Ovary (tissue), 3 donors: ENCODE data around the gene PGAM5.

ENCODE experiments used
- CTCF ChIP-seq, 3 donors: fragments of 450-650 bp in 2 of 3; fragments of 200-600 bp in 1 of 3; IDR thresholded peaks; one replicate each; pipeline versions ENCODE4 v1.5.1 to v1.8.0; 2016 to 2022; ENCODE audit warnings: antibody characterized with exemption in 3 of 3, mild to moderate bottlenecking in 1 of 3
- EP300 ChIP-seq: sonication (generic); formaldehyde crosslinking; IDR thresholded peaks from one replicate; pipeline ENCODE4 v1.6.1; 2017; ENCODE audit warnings: antibody characterized with exemption
- POLR2A ChIP-seq: fragments of 450-650 bp; IDR thresholded peaks from one replicate; pipeline ENCODE4 v1.6.1; 2017; ENCODE audit warnings: antibody characterized with exemption, mild to moderate bottlenecking, moderate library complexity
- donor health status: DM: no; HTN: no; CAD: no.

DNA sequence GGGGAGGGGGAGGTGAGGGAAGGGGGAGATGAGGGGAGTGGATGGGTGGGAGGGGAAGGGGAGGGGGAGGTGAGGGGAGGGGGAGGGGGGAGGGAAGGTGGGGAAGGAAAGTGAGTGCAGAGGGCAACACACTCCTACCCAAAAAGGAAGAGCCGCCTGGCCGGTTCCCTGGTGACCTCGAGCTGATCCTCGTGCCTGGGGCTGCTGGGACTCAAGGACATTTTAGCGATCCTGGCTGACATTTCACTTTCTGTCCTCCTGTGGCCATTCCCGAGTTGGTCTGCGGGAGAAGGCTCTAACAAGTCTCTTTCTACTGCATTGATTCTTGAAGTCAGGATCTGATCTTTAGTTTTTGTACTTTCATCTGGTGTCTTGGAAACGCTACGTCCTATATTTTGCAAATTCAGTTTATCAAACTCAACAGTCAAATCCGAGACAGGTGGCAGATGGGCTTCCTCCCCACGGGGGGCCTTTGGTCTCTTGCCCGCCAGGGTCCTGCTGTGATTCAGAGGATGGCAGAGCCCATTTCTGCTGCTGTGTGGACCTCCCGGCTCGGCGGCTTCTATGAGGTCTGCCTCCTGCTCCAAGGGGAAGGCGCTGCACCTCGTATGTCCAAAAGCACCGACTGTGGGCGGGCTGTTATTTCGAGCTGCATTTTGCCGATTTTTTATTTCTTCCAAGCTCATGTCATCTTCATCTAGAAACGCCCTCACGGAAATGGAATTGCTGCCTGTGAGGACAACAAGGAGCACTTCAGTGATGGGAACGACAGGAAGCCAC is 19.1 kb downstream of the PGAM5 start:
- no peak for TF ChIP-seq CTCF (IDR thresholded peaks at IDR 0.05)
- no peak for TF ChIP-seq POLR2A
- TF ChIP-seq EP300: no peak
